Measurements from ENCODE around the gene SPOCK1. TPM values are rescaled to one million over a fixed set of nuclear protein-coding genes. Genes with fewer than 3 reads are reported as not detected.

Gene SPOCK1
- total RNA-seq, 4 donors from 2014 or later, result 46.5 to 52.7 (median 51.4) TPM

- H3K9me3 ChIP-seq, result peaks cover 0 to 7% (median 0%) of the 10 kb centered on the region in 3 donors
- no peaks in the 10 kb centered on the region for H3K4me1 ChIP-seq
- ATAC-seq, result no peak
- TF ChIP-seq POLR2AphosphoS5 (IDR thresholded peaks at IDR 0.05), result no peak
- no peak for TF ChIP-seq CTCF (IDR thresholded peaks at IDR 0.05)
- no peak for TF ChIP-seq EP300 (IDR thresholded peaks at IDR 0.05)
- TF ChIP-seq POLR2A (IDR thresholded peaks at IDR 0.05), result no peak
- H3K4me3 ChIP-seq, result no peak overlapping the region
- H3K27me3 ChIP-seq, result no peaks in the 10 kb centered on the region
- H3K27ac ChIP-seq, result no peak overlapping the region
- no peaks in the 10 kb centered on the region for H3K36me3 ChIP-seq
These were observed 571.6 kb downstream of the SPOCK1 start for GRCh38 chr5:136927571-136927970.

GRCh38 chr5:136926073-136926472 is 573.1 kb downstream of the SPOCK1 start:
- 62 to 79% methylated on average over 2 of the region's 2 CpGs for WGBS, 2 donors (ENCODE audit: low coverage in 1 of 2)

More at GRCh38 chr5:136926073-136926472, 573.1 kb downstream of the SPOCK1 start:
- no peak for ATAC-seq
- TF ChIP-seq CTCF (IDR thresholded peaks at IDR 0.05) (no peak), POLR2AphosphoS5 (IDR thresholded peaks at IDR 0.05) (no peak), POLR2A (IDR thresholded peaks at IDR 0.05) (no peak), EP300 (IDR thresholded peaks at IDR 0.05) (no peak)
- H3K4me1 ChIP-seq, result no peaks in the 10 kb centered on the region
- H3K27me3 ChIP-seq, result no peaks in the 10 kb centered on the region
- no peak overlapping the region for H3K4me3 ChIP-seq
- peaks cover 0 to 4% (median 0%) of the 10 kb centered on the region in 3 donors for H3K9me3 ChIP-seq
- no peaks in the 10 kb centered on the region for H3K36me3 ChIP-seq
- no peak overlapping the region for H3K27ac ChIP-seq

Small RNA genes within 50 kb of the gene (small RNA-seq; reads per million reads assigned to genes)
- 0 reads per million in 4 donors for gene RNA5SP193

Other genes starting within 250 kb of the SPOCK1 start
- gene KLHL3, start 236.8 kb upstream of the SPOCK1 start, total RNA-seq, result 1 to 10 TPM; 2.3 to 6.9 (median 5.4) TPM